ENCODE results near the gene INKA1.

DNA sequence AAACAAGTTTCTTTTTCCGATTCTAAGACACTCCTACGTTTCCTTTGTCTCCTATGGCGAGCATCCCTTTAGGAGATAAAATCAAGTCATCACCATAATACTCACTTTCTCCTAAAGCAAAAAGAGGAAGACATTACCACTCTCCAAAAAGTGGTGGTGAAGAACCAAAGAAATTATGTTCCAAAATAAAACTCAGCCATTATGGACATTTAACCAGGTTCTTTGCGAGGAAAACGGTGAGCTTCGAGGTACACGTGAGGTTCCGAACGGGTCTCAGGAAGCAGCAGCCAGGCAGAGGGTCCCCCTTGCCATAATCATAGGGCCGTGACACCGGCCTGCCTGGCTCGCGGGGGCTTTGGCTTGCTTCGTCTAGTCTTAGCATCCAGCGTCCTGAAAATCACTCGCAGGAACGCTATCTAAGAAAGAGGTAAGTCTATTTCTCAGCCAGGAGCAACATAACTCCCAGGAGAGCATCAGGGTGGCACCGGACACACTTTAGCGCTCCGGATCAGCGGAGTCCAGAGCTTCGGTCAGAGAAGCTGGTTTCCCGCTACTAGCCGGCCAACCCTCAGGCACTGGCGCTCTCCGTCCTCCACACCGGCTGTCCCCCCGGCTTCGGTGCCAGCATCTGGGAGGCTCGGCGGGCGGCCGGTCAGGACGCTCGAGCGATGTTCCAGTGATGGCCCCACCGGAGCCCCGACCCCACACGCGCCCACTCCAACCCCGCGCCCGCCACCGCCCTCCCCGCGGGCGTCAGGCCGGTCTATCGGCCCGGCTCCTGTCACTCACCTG, 17.3 kb upstream of the INKA1 start:
- no peak for TF ChIP-seq YY1 (IDR thresholded peaks at IDR 0.05)
- no peak for TF ChIP-seq TAF1 (conservative IDR thresholded peaks at IDR 0.05)
- TF ChIP-seq, protein P1, sequence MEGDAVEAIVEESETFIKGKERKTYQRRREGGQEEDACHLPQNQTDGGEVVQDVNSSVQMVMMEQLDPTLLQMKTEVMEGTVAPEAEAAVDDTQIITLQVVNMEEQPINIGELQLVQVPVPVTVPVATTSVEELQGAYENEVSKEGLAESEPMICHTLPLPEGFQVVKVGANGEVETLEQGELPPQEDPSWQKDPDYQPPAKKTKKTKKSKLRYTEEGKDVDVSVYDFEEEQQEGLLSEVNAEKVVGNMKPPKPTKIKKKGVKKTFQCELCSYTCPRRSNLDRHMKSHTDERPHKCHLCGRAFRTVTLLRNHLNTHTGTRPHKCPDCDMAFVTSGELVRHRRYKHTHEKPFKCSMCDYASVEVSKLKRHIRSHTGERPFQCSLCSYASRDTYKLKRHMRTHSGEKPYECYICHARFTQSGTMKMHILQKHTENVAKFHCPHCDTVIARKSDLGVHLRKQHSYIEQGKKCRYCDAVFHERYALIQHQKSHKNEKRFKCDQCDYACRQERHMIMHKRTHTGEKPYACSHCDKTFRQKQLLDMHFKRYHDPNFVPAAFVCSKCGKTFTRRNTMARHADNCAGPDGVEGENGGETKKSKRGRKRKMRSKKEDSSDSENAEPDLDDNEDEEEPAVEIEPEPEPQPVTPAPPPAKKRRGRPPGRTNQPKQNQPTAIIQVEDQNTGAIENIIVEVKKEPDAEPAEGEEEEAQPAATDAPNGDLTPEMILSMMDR (IDR thresholded peaks at IDR 0.05; ENCODE audit: low read depth, low read length, missing input control), result no peak
- TF ChIP-seq, protein P2, sequence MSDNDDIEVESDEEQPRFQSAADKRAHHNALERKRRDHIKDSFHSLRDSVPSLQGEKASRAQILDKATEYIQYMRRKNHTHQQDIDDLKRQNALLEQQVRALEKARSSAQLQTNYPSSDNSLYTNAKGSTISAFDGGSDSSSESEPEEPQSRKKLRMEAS (IDR thresholded peaks at IDR 0.05), result no peak
- TF ChIP-seq, protein P3, sequence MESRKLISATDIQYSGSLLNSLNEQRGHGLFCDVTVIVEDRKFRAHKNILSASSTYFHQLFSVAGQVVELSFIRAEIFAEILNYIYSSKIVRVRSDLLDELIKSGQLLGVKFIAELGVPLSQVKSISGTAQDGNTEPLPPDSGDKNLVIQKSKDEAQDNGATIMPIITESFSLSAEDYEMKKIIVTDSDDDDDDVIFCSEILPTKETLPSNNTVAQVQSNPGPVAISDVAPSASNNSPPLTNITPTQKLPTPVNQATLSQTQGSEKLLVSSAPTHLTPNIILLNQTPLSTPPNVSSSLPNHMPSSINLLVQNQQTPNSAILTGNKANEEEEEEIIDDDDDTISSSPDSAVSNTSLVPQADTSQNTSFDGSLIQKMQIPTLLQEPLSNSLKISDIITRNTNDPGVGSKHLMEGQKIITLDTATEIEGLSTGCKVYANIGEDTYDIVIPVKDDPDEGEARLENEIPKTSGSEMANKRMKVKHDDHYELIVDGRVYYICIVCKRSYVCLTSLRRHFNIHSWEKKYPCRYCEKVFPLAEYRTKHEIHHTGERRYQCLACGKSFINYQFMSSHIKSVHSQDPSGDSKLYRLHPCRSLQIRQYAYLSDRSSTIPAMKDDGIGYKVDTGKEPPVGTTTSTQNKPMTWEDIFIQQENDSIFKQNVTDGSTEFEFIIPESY (IDR thresholded peaks at IDR 0.05), result no peak
- no peak for TF ChIP-seq JUND (IDR thresholded peaks at IDR 0.05)
- TF ChIP-seq, protein P4, sequence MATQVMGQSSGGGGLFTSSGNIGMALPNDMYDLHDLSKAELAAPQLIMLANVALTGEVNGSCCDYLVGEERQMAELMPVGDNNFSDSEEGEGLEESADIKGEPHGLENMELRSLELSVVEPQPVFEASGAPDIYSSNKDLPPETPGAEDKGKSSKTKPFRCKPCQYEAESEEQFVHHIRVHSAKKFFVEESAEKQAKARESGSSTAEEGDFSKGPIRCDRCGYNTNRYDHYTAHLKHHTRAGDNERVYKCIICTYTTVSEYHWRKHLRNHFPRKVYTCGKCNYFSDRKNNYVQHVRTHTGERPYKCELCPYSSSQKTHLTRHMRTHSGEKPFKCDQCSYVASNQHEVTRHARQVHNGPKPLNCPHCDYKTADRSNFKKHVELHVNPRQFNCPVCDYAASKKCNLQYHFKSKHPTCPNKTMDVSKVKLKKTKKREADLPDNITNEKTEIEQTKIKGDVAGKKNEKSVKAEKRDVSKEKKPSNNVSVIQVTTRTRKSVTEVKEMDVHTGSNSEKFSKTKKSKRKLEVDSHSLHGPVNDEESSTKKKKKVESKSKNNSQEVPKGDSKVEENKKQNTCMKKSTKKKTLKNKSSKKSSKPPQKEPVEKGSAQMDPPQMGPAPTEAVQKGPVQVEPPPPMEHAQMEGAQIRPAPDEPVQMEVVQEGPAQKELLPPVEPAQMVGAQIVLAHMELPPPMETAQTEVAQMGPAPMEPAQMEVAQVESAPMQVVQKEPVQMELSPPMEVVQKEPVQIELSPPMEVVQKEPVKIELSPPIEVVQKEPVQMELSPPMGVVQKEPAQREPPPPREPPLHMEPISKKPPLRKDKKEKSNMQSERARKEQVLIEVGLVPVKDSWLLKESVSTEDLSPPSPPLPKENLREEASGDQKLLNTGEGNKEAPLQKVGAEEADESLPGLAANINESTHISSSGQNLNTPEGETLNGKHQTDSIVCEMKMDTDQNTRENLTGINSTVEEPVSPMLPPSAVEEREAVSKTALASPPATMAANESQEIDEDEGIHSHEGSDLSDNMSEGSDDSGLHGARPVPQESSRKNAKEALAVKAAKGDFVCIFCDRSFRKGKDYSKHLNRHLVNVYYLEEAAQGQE (IDR thresholded peaks at IDR 0.05), result peak; percentile 84
- no peak for TF ChIP-seq GABPA (IDR thresholded peaks at IDR 0.05 in 1 of 2, conservative IDR thresholded peaks at IDR 0.05 in 1 of 2)
- no peak for TF ChIP-seq FOXA1 (IDR thresholded peaks at IDR 0.05)

All from liver (tissue), 3 donors.